Measurements from ENCODE around the gene DNAJA4.

DNA sequence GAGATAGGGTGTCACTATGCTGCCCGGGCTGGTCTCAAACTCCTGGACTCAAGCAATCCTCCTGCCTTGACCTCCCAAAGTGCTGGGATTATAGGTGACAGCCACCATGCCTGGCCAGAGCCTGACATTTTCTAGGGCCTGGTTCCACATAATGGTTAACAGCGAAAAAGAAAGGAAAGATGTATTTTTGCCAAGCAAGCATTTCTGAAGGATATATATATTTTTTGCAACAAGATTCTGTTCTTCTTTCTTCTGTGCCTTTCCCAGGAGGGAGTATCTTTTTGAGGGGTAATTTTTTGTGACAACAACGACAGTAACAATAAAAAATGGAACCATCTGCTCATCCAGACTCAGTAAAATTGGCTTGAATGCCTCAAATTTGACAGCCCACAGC is 8.3 kb upstream of the DNAJA4 start:
- TF ChIP-seq YY1 (IDR thresholded peaks at IDR 0.05; ENCODE audit: insufficient read depth, insufficient read length) (no peak), ZNF274 (IDR thresholded peaks at IDR 0.05; ENCODE audit: low read depth, low read length) (no peak)

All from NT2/D1 (cell line).